GDM1 (cell line): Measurements from ENCODE around the gene GPR142.

Experiments used
- DNase-seq: peaks from one replicate; lab custom pipeline; 2025; lab: John Stamatoyannopoulos, UW

The GPR142 gene

GRCh38 chr17:74367206-74367605 is at the start of gene GPR142:
Gene GPR142, plus strand, starts transcription at chr17:74367506. Its CDS starts 2,035 bp downstream, at chr17:74369541.
- no peak for DNase-seq

GRCh38 chr17:74318391-74318790 is 48.9 kb upstream of the GPR142 start:
- DNase-seq = no peak

- DNase-seq = no peak
Observed at GRCh38 chr17:74324521-74324920, 42.8 kb upstream of the GPR142 start.

- no peak for DNase-seq
Observed at GRCh38 chr17:74325376-74325742, 41.9 kb upstream of the GPR142 start.

GRCh38 chr17:74325743-74326379 is 41.4 kb upstream of the GPR142 start, which contains the start of gene KIF19:
Gene KIF19, plus strand, starts transcription at chr17:74326226. Its CDS starts 124 bp downstream, at chr17:74326350.
- DNase-seq = no peak

GRCh38 chr17:74326506-74326905 is 40.8 kb upstream of the GPR142 start:
- DNase-seq = no peak

- no peak for DNase-seq
Observed at GRCh38 chr17:74328487-74328886, 38.8 kb upstream of the GPR142 start.

- DNase-seq = no peak
Observed at GRCh38 chr17:74329378-74329777, 37.9 kb upstream of the GPR142 start.

GRCh38 chr17:74330446-74330845 is 36.9 kb upstream of the GPR142 start:
- DNase-seq = no peak

- DNase-seq = no peak
Observed at GRCh38 chr17:74332017-74332650, 35.2 kb upstream of the GPR142 start.

GRCh38 chr17:74332763-74333283 is 34.5 kb upstream of the GPR142 start:
- DNase-seq = no peak

- DNase-seq = no peak
Observed at GRCh38 chr17:74334393-74335039, 32.8 kb upstream of the GPR142 start.

GRCh38 chr17:74335529-74336062 is 31.7 kb upstream of the GPR142 start:
- DNase-seq = no peak

GRCh38 chr17:74336307-74336706 is 31.0 kb upstream of the GPR142 start:
- DNase-seq = no peak

GRCh38 chr17:74337834-74338500 is 29.3 kb upstream of the GPR142 start:
- DNase-seq = no peak

GRCh38 chr17:74339537-74340195 is 27.6 kb upstream of the GPR142 start:
- DNase-seq = no peak

- no peak for DNase-seq
Observed at GRCh38 chr17:74340470-74341023, 26.8 kb upstream of the GPR142 start.

- no peak for DNase-seq
Observed at GRCh38 chr17:74342224-74342623, 25.1 kb upstream of the GPR142 start.

GRCh38 chr17:74343121-74343520 is 24.2 kb upstream of the GPR142 start:
- no peak for DNase-seq

- no peak for DNase-seq
Observed at GRCh38 chr17:74343526-74344284, 23.6 kb upstream of the GPR142 start.

GRCh38 chr17:74344658-74345057 is 22.6 kb upstream of the GPR142 start:
- DNase-seq = no peak
